Subcutaneous adipose tissue (tissue), 4 donors: Measurements from ENCODE around the gene METTL16. TPM values are rescaled to one million over a fixed set of nuclear protein-coding genes. Genes with fewer than 3 reads are reported as not detected.

Source experiments
- total RNA-seq, 4 donors: library from RNA; depleted of rRNA; stranded (reverse); fragments of >200 nt; gene quantifications; one replicate each; pipeline ENCODE4 v1.1.0, GENCODE V29; 2016
- TF ChIP-seq, protein P1 (sequence below): fragments of 450-650 bp; IDR thresholded peaks from one replicate; pipeline ENCODE4 v1.5.1; 2016; ENCODE audit warnings: low read depth, mild to moderate bottlenecking, control low read depth, antibody characterized with exemption, moderate library complexity

METTL16 gene
- total RNA-seq, 4 donors from 2014 or later, result 12.6 to 80.5 (median 25.3) TPM

DNA sequence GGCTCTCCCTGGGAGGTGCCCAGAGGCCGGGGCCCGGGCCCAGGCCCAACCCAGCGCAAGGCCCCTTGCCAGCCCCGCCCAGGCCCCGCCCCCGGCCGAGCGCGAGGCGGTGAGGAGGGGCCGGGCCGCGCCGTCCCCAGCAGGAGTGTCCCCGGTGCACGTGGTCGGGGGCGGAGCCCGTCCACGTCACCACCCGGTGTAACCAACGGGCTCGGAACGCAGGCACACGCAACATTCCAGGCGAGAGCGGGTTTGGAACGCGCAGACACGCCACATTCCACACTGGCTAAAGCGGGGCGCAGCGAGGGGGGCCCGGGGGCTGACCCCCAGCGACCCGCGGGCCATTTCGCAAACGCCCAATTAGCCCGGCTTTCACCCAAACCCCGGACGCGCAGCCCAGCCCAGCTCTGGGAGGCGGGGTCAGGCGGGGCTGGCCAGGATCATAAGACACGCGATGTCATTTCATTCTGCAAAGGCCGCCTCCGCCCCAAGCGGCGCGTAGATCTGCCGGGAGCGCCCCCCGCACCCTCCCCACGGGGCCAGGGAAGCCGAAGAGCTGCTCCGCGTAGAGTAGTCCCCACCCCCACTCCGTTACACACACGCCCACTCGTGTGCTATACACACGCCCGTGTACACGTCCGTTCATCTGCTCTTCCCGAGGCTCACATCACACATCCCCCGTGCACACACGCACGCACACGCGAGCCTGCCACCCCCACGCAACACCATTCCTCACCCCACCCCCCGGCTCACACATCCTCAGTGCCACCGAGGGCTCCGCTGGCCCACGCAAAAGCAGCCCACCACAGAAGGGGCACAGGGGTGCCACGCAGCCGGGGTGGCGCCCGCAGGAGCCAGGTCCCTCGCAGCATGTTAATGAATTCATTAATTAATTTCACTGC, 111.9 kb downstream of the METTL16 start:
- TF ChIP-seq, protein P1, sequence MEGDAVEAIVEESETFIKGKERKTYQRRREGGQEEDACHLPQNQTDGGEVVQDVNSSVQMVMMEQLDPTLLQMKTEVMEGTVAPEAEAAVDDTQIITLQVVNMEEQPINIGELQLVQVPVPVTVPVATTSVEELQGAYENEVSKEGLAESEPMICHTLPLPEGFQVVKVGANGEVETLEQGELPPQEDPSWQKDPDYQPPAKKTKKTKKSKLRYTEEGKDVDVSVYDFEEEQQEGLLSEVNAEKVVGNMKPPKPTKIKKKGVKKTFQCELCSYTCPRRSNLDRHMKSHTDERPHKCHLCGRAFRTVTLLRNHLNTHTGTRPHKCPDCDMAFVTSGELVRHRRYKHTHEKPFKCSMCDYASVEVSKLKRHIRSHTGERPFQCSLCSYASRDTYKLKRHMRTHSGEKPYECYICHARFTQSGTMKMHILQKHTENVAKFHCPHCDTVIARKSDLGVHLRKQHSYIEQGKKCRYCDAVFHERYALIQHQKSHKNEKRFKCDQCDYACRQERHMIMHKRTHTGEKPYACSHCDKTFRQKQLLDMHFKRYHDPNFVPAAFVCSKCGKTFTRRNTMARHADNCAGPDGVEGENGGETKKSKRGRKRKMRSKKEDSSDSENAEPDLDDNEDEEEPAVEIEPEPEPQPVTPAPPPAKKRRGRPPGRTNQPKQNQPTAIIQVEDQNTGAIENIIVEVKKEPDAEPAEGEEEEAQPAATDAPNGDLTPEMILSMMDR, result no peak

DNA sequence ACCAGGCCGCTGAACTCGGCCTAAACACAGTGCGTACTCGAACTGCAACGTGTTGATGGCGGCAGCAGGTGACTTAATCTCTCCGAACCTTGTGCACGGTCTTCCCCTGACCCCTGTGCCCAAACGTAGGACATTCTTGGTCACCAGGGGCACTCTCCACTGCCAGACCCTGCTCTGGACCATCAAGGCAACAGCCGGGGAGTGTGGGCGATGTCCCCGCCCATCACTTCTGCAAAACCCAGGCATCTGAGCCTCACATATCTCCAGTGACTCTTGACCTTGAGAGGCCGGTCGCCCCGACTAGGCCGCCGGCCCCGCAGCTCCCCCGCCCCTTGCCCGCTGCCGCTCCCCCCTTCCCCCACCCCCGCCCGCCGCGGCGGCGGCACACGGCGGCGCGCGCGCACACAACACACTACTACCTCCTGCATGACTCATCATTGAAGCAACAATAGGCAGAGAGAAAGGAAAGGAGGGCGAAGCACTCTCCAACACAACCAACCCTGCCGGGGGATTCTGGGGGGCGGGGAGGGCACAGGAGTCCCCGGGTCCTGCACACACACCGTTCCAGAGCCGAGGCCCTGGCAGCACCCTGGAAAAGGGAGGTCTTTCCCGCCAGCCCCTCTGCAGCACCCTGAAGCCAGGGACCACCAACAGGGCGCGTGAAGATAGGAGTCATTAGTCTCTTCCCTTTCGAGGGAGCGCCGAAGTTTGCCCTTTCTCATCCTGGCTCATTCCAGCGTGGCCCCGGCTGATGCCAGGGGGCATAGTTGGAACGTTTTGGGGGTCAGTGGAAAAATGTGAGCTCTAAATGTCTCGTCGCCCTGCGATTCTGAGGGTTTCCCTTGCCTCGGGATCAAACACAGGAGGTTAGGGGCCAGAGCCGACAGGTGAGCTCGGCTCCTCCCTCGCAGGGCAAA, 112.8 kb downstream of the METTL16 start:
- TF ChIP-seq, protein P1, result no peak

DNA sequence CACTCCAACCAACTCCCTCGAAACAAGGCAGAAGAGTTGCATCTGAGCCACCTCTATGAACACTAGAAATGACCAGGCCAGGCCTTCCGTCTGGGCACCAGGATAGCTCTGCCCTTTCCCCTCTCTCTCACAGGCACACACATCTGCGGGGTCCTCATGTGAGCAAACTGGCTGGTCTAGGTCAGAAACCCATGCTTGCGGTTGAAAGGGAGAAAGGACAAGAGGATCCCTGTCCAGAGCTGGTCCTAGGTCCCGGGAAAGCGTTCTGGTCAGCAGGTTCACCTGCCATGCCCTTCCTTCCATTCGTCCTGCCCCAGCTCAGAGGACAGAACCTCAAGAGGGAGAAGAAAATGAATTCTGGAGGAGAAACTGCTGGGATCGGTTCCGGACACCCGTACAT, 113.5 kb downstream of the METTL16 start:
- TF ChIP-seq, protein P1, result no peak

DNA sequence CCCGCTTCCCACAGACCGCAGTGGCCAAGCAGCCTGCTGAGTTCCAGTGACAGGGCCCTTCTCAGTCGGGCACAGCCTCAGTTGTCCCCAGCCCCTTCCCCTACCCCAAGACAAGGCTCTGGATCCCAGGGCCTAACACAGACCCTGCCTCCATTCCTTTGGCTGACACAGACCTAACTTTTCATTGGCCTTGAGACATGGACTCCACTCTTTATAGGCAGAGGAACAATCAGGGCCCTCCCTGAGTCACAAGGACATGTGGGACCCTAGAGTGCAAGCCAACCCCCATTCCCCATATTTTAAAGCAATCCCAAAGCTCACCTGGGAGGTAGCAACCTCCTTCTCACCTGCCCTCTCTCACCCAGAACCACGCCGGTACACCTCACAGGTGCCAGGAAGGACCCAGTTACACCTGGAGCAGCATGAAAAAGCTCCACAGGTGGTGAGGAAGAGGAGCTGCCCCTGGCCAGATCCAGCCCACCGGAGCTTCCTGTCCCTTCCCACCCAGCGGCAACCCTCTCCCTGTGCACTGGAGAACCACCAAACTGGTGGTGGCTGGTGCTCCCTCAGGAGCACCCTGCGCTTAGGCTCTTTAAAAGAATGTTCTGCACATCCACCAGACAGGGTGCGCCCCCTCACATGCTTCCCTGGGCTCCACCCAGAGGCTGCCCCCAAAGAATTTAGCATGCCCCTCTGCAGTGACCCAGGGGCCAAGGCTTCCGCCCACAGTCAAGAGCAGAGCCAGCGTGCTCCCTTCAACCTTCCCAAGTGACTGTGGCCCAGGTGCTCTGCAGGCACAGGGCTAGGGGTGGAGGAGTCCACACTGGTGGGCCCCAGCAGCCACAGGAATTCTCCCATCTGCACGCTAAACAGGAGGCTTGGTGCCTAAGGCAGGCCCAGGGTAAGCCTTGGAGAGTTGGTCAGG, 114.2 kb downstream of the METTL16 start:
- TF ChIP-seq, protein P1, result no peak

DNA sequence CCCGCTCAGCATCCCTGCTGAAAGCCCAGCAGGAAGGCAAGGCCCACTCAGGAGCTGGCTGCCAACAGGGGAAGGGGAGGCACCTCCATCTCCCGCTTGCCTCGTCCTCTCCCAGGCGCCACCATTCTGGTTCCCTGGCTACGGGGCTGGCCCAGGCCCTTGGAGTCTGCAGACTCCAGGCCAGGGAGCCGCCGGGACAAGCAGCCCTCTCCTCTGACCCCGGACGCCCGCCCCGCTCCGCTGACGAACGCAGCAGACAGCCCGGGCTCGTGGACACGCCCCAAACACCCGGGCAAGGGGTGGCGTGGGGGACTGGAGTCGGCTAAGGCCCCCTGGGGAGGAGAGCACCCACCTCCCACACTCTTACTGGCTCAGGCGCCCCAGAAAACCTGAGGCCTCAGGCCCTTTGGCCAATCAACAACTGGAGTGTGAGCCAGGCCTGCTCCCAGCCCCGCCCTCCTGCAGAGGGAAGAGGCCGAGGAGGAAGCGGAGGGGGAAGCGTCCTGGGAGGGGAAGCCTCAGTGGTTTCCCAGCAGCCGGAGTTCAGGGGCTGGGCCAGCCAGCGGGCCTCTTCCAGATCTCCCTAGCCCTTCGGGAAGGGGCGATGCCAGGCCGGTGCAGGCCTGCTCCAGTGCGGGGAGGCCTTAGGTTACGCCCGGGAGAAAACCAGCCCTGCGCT, 115.0 kb downstream of the METTL16 start:
- TF ChIP-seq, protein P1, result no peak

DNA sequence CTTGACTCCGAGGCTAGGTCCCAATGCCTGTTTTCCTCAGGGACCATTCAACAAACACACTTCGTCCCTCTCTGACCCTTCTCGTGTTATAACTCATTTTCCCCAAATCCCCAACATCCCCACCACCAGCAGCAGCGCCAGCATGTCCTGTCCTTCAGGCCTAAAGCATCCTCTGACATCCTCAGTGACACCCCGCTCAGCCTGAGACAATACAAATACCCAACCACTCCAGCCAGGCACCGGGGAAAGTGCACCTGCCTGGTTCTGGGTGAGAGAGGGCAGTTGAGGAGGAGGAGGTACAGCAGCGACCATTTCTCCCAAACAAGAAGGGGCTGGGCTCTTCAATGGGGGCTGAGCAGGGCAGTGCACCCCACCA, 115.5 kb downstream of the METTL16 start:
- TF ChIP-seq, protein P1, result no peak
